HG02571 (cell line): ENCODE results near the gene TOM1L1.
"Not testable (repeated sequence)": the region's sequence is repeated elsewhere in the genome, so short reads cannot be mapped to it uniquely, and the experiment has no call there.

Experiments used
- ATAC-seq: cut with Tn5 transposase; IDR thresholded peaks from one replicate; pipeline ENCODE4 v1.9.1; 2021; ENCODE audit warnings: mild to moderate bottlenecking, moderate library complexity; ENCODE audit not compliant: unreplicated experiment

Gene TOM1L1

GRCh38 chr17:54900457-54901229, at the start of gene TOM1L1:
Gene TOM1L1, plus strand, starts transcription at chr17:54900852. Its CDS starts 14 bp downstream, at chr17:54900866.
- ATAC-seq: peak; percentile 61

DNA sequence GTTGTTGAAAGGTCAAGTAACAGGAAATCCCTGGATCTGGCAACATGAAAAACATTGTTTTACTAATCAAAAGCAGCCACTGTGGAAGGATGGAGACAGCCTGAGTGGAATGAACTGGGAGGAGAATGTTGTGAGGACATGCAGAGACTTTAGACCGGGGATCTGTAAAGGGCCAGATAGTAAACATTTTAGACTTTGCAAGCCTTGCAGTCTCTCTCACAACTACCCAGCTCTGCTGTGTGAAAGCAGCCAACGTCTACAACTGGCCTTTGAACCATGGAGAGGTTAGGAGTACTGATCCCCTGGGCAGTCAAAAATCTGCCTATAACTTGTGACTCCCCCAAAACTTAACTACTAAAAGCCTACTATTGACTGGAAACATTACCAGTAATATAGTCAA, 41.5 kb upstream of the TOM1L1 start:
- ATAC-seq: no peak

GRCh38 chr17:54860617-54861470, 39.8 kb upstream of the TOM1L1 start:
- ATAC-seq: no peak

- no peak for ATAC-seq
Measured at GRCh38 chr17:54861471-54861983, 39.1 kb upstream of the TOM1L1 start.

GRCh38 chr17:54863176-54863575, 37.5 kb upstream of the TOM1L1 start:
- no peak for ATAC-seq

GRCh38 chr17:54864070-54864469, 36.6 kb upstream of the TOM1L1 start:
- no peak for ATAC-seq

GRCh38 chr17:54864636-54865356, 35.9 kb upstream of the TOM1L1 start:
- no peak for ATAC-seq

- no peak for ATAC-seq
Measured at GRCh38 chr17:54867634-54868033, 33.0 kb upstream of the TOM1L1 start.

DNA sequence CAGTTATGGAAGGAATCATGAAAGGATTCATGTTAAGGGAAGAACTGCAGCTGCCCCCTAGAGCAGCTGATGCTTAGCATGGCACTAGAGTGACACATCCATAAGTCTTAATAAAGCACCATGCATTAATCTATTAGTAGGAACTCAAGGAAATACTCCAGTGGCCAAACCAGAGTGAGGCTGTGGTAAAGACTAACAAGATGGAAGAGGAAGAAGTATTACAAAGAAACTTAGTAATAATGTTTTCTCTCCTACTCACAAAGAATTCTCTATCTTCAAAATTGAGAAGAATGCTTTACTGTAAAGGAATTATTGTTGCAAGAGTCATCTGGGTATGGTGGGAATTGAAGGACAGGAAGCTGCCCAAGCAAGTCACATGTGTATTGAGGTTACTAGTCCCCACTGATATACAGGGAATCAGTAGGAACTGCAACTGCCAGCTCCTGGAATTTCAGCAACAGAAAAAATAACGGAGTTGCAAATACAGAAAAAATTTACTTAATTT, 29.9 kb upstream of the TOM1L1 start:
- no peak for ATAC-seq

DNA sequence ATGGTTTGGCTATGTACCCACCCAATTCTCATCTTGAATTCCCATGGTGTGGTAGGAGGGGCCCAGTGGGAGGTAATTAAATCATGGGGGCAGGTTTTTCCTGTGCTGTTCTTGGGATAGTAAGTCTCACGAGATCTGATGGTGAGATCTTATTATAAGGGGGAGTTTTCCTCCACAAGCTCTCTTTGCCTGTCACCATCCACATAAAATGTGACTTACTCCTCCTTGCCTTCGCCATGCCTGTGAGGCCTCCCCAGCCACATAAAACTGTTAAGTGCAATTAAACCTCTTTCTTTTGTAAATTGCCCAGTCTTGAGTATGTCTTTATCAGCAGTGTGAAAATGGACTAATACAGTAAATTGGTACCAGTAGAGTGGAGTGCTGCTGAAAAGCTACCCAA, 24.7 kb upstream of the TOM1L1 start:
- ATAC-seq: not testable (repeated sequence)

GRCh38 chr17:54876656-54877195, 23.9 kb upstream of the TOM1L1 start:
- no peak for ATAC-seq

DNA sequence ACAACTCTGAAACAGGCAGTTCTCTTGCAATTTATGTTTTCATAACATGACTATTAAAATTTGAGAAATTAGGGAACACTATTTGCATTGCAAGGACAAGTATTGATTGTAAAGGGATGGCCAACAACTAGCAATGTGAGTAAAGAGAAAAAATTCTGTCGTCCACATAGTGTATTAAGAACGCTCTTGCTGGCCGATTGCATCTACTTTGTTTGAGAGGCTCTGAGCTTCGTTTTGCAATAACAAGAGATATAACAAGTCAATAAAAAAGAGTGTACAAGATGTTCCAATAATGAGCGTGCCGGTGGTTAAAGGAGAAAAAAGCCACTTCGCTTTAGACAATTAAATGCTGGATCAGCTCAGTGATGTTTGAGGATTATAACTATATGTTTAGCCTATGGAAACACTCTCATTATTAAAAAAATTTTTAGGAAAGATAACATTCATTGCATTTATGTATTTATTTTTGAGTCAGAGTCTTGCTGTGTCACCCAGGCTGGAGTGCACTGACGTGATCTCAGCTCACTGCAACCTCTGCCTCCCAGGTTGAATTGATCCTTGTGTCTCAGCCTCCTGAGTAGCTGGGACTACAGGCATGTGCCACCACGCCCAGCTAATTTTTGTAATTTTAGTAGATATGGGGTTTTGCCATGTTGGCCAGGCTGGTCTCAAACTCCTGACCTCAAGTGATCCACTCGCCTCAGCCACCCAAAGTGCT, 19.2 kb upstream of the TOM1L1 start:
- no peak for ATAC-seq

DNA sequence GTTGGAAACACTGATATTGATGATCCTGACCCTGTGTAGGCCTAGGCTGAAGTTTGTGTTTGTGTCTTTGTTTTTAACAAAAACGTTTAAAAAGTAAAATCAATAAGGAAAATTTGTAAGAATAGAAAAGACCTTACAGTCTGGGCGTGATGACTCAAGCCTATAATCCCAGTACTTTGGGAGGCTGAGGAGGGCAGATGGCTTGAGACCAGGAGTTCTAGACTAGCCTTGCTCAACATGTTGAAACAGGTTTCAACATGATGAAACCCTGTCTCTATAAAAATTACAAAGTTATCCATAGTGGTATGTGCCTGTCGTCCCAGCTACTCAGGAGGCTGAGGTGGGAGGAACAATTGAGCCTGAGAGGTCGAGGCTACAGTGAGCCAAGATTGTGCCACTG, 18.3 kb upstream of the TOM1L1 start:
- no peak for ATAC-seq

DNA sequence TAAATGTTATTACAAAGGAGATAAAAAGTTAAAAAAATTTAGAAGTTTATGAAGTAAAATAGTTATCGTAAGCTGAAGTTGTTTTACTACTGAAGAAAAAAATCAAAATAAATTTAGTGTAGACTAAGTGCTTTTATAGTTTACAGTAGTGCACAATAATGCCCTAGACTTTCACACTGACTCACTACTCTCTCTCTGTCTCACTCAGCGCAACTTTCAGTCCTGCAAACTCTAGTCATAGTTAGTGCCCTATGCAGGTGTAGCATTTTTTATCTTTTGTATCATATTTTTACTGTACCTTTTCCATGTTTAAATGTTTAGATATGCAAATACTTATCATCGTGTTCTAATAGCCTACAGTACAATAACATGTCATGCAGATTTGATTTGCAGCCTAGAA, 17.7 kb upstream of the TOM1L1 start:
- ATAC-seq: peak; percentile 94

- ATAC-seq: no peak
Measured at GRCh38 chr17:54883939-54884338, 16.7 kb upstream of the TOM1L1 start.

GRCh38 chr17:54887787-54888186, 12.9 kb upstream of the TOM1L1 start:
- no peak for ATAC-seq

GRCh38 chr17:54888254-54888653, 12.4 kb upstream of the TOM1L1 start:
- ATAC-seq: no peak

GRCh38 chr17:54888981-54889380, 11.7 kb upstream of the TOM1L1 start:
- ATAC-seq: no peak

DNA sequence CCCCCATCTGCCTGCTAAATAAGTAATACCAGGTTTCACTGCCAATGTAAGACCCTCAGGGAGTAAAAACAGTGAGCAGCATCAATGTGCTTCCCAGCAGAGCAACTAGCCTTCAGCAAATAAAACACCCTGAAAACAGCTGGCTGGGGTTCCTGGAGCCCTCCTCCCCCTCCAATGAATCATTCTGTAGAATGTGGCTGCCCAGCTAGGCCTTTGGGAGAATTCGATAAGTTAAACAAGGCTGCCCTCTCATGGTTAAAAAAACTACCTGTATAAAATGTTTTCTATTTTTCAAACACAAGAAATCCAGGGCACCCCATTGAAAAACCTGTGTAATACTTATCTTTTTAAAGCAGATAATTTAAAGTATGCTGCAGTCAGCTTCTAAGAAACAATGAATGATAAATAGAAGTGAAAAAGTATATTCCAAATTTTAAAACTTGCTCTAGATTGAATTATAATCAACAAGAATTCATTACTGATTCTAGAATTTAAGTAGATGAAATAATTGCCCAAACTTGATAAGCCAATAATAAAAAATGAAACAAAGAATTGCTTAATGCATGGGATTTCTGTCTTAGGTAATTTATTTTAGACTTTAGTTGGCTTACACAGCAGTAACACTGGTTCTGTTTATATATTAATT, 9.4 kb upstream of the TOM1L1 start:
- ATAC-seq: no peak

GRCh38 chr17:54892360-54892759, 8.3 kb upstream of the TOM1L1 start:
- ATAC-seq: no peak
